BJ (cell line): ENCODE measurements around the gene MMP14. TPM values are rescaled to one million over a fixed set of nuclear protein-coding genes. Genes with fewer than 3 reads are reported as not detected.

ENCODE experiments used
- CTCF ChIA-PET: fragments of 350-600 bp; formaldehyde crosslinking; extraction: SDS; loops from one replicate; lab custom pipeline; 2021; ENCODE audit warnings: antibody characterized with exemption, inconsistent platforms; lab: Yijun Ruan, JAX
- POLR2A ChIA-PET: fragments of 300-600 bp; sonication (Branson Sonifier 250); formaldehyde crosslinking; extraction: SDS; loops from one replicate; lab custom pipeline; 2021; ENCODE audit warnings: antibody characterized with exemption; lab: Charles Lee
- DNase-seq: peaks from one replicate; pipeline ENCODE4 v3.0.0-alpha.2; 2011; ENCODE audit warnings: low read depth
- H3K27me3 ChIP-seq: 2 replicates; pipeline ENCODE4 v1.6.0; 2011; ENCODE audit warnings: low read length; ENCODE audit not compliant: control insufficient read depth, insufficient read depth
- H3K36me3 ChIP-seq: 2 replicates; pipeline ENCODE4 v1.5.1; 2011; ENCODE audit warnings: low read length; ENCODE audit not compliant: control insufficient read depth, insufficient read depth
- H3K4me3 ChIP-seq: 2 replicates; pipeline ENCODE4 v1.5.1; 2011; ENCODE audit warnings: low read depth, mild to moderate bottlenecking, control low read depth, low read length
- polyA plus RNA-seq: library from polyadenylated mRNA; depleted of rRNA; stranded (reverse); fragments of >200 nt; gene quantifications from 2 replicates; pipeline ENCODE4 v1.2.3, GENCODE V29; 2011; rRNA removed
- small RNA-seq: library from RNA; depleted of rRNA; stranded (forward); fragments of <200 nt; gene quantifications from one replicate; pipeline ENCODE3, GENCODE V24; 2012; ENCODE audit warnings: low replicate concordance, low read depth; ENCODE audit not compliant: insufficient read length
- TF ChIP-seq, protein P1 (sequence below): IDR thresholded peaks from 2 replicates; pipeline ENCODE4 v1.5.1; 2011; ENCODE audit warnings: low read depth, mild to moderate bottlenecking, control low read depth, inconsistent platforms, low read length, moderate library complexity; ENCODE audit not compliant: insufficient read depth

MMP14 gene
- polyA plus RNA-seq, 1 experiment = 592 TPM

GRCh38 chr14:22896760-22897159 lies 60.4 kb downstream of the MMP14 start:
- Histone ChIP-seq H3K4me3 (no peak overlapping the region), H3K27me3 (no peaks in the 10 kb centered on the region), H3K36me3 (peaks cover 2% of the 10 kb centered on the region; the same call in 1 of the 2 replicates)
- CTCF ChIA-PET = interaction anchor here (0.6 to 10.4 kb wide), 11 partner anchors 10 to 340 kb away, joined by 3 to 95 read pairs (median 4); partner anchors contain the start of gene LRP10
- TF ChIP-seq, protein P1, sequence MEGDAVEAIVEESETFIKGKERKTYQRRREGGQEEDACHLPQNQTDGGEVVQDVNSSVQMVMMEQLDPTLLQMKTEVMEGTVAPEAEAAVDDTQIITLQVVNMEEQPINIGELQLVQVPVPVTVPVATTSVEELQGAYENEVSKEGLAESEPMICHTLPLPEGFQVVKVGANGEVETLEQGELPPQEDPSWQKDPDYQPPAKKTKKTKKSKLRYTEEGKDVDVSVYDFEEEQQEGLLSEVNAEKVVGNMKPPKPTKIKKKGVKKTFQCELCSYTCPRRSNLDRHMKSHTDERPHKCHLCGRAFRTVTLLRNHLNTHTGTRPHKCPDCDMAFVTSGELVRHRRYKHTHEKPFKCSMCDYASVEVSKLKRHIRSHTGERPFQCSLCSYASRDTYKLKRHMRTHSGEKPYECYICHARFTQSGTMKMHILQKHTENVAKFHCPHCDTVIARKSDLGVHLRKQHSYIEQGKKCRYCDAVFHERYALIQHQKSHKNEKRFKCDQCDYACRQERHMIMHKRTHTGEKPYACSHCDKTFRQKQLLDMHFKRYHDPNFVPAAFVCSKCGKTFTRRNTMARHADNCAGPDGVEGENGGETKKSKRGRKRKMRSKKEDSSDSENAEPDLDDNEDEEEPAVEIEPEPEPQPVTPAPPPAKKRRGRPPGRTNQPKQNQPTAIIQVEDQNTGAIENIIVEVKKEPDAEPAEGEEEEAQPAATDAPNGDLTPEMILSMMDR = no peak
- no peak for DNase-seq
- POLR2A ChIA-PET = interaction anchor here (0.6 kb wide), 1 partner anchor 113 kb away, joined by 6 read pairs; no protein-coding TSS in a partner anchor

DNA sequence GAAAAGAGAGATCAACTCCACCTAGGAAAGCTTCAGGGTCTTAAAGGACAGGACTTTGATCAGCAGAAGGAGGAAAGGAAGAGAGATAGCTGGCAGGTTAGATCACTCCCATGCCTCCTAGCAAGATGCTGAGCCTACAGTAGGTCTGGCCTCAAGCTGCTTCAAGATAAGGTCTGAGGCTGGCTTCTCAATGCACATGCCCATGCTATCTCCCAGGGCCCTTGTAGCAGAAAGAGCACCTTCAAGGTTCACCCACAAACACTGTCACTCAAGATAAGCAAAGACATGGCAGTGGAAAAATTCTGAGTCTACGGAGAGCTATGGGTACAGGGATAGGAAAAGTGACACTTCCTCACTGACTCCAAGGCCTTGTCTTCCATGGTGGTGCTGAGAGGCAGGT lies 61.0 kb downstream of the MMP14 start:
- POLR2A ChIA-PET = interaction anchor here (0.6 kb wide), 1 partner anchor 114 kb away, joined by 6 read pairs; no protein-coding TSS in a partner anchor
- H3K4me3 ChIP-seq = no peak overlapping the region
- no peaks in the 10 kb centered on the region for H3K27me3 ChIP-seq
- TF ChIP-seq, protein P1 = no peak
- H3K36me3 ChIP-seq = peaks cover 5% of the 10 kb centered on the region; the same call in 1 of the 2 replicates
- CTCF ChIA-PET = interaction anchor here (0.6 to 10.4 kb wide), 11 partner anchors 10 to 341 kb away, joined by 3 to 95 read pairs (median 4); partner anchors contain the start of gene LRP10
- DNase-seq = no peak

Small RNA genes lying within 50 kb of the gene (small RNA-seq; reads per million reads assigned to genes)
- gene RF00019 = not detected

Other genes with a start within 250 kb of the MMP14 start
- 383 and 576 TPM in 2 replicates for gene DAD1, start 247.4 kb upstream of the MMP14 start, polyA plus RNA-seq
- gene ABHD4, start 238.3 kb upstream of the MMP14 start, polyA plus RNA-seq = 77.2 and 115 TPM in 2 replicates
- not detected in 2 replicates for gene OR6J1, start 192.2 kb upstream of the MMP14 start, polyA plus RNA-seq
- gene OXA1L, start 69.9 kb upstream of the MMP14 start, polyA plus RNA-seq = 157 and 191 TPM in 2 replicates
- 7.5 and 9.4 TPM in 2 replicates for gene SLC7A7, start 21.1 kb upstream of the MMP14 start, polyA plus RNA-seq
- 66.7 and 78.6 TPM in 2 replicates for gene MRPL52, start 6.7 kb upstream of the MMP14 start, polyA plus RNA-seq
- gene LRP10, start 35.2 kb downstream of the MMP14 start, polyA plus RNA-seq = 124 and 308 TPM in 2 replicates
- gene REM2, start 46.6 kb downstream of the MMP14 start, polyA plus RNA-seq = 0.05 and 0.10 TPM in 2 replicates
- gene RBM23, start 82.6 kb downstream of the MMP14 start, polyA plus RNA-seq = 54.1 and 60.9 TPM in 2 replicates
- gene PRMT5, start 92.8 kb downstream of the MMP14 start, polyA plus RNA-seq = 128 and 152 TPM in 2 replicates
- gene HAUS4, start 120.5 kb downstream of the MMP14 start, polyA plus RNA-seq = 23.5 and 26.4 TPM in 2 replicates
- gene AJUBA, start 146.0 kb downstream of the MMP14 start, polyA plus RNA-seq = 94.7 and 109 TPM in 2 replicates
- 9.1 and 14.7 TPM in 2 replicates for gene C14orf93, start 173.6 kb downstream of the MMP14 start, polyA plus RNA-seq
- 257 and 304 TPM in 2 replicates for gene PSMB5, start 198.3 kb downstream of the MMP14 start, polyA plus RNA-seq
- gene PSMB11, start 205.6 kb downstream of the MMP14 start, polyA plus RNA-seq = not detected in 2 replicates
- gene CDH24, start 220.9 kb downstream of the MMP14 start, polyA plus RNA-seq = 9.0 and 14.8 TPM in 2 replicates